GM12872 (cell line): Measurements from ENCODE around the gene PLXDC1.

Experiments used
- CTCF ChIP-seq: IDR thresholded peaks from 3 replicates; pipeline ENCODE4 v1.5.1; 2011; ENCODE audit warnings: low read depth, mild to moderate bottlenecking, low read length, moderate library complexity; ENCODE audit not compliant: insufficient read depth

PLXDC1 gene

GRCh38 chr17:39079836-39080235 is 71.6 kb downstream of the PLXDC1 start:
- TF ChIP-seq CTCF, result no peak

GRCh38 chr17:39077866-39078265 is 73.6 kb downstream of the PLXDC1 start:
- peak; percentile 14; the same call in 1 of the 3 replicates for TF ChIP-seq CTCF

DNA sequence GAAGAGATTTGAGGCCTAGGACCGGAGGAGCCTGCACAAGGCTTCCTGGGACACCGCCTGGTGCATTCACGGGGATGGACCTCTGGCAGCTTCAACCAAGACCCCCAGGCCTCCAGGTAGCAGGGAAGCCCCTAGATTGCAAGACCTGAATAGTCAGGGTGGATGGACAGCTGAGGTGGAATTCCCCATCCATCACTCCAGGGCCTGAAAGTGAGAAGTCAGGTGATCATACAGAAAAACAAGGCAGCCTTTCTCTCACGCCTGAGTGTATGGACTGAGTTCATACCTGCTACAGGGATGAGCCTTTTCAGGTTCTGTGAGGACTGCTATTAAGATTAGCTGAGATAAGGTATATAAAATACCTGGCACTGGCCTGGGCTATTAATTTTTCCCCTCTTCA is 74.2 kb downstream of the PLXDC1 start:
- no peak for TF ChIP-seq CTCF

- no peak for TF ChIP-seq CTCF
Measured at GRCh38 chr17:39074676-39075075, 76.8 kb downstream of the PLXDC1 start.

- TF ChIP-seq CTCF, result no peak
Measured at GRCh38 chr17:39073916-39074315, 77.5 kb downstream of the PLXDC1 start.

- TF ChIP-seq CTCF, result no peak
Measured at GRCh38 chr17:39073353-39073752, 78.1 kb downstream of the PLXDC1 start.

DNA sequence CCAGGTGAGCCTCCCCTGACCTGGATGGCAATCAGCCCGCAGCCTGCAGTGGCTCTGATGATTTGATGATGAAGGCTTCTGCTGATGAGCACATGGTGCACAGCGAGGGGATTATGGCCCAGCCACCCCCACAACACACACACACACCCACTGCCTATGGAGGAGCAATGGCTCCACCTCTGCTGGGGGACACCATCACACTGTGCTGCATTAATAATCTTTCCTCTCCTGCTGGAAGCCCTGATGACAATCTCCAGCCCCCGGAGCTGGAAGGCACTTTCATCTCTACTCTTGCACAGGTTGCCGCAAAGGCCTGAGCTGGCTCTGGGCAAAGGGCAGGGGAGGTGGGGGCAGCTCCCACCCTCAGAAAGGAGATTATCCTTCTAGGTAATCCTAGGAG is 79.9 kb downstream of the PLXDC1 start:
- TF ChIP-seq CTCF, result no peak
